Suppressor macrophage treated with lipopolysaccharide for 1 hour (primary cell): ENCODE measurements around the gene OPCML.

Experiments
- DNase-seq, 3 donors: peaks; one replicate each; pipeline ENCODE4 v3.0.0-alpha.2; 2020 to 2022

Gene OPCML

GRCh38 chr11:132822276-132822675 lies 710.0 kb downstream of the OPCML start:
- DNase-seq = no peak

GRCh38 chr11:132821499-132821898 lies 710.8 kb downstream of the OPCML start:
- no peak for DNase-seq

- DNase-seq = no peak
These were observed 711.3 kb downstream of the OPCML start for GRCh38 chr11:132821014-132821413.

- no peak for DNase-seq
These were observed 713.4 kb downstream of the OPCML start for GRCh38 chr11:132818951-132819350.

GRCh38 chr11:132817387-132817786 lies 714.9 kb downstream of the OPCML start:
- no peak for DNase-seq

- DNase-seq = no peak
These were observed 717.9 kb downstream of the OPCML start for GRCh38 chr11:132814410-132814809.

- DNase-seq = no peak
These were observed 720.7 kb downstream of the OPCML start for GRCh38 chr11:132811649-132812048.

GRCh38 chr11:132809070-132809469 lies 723.2 kb downstream of the OPCML start:
- DNase-seq = no peak

GRCh38 chr11:132804258-132804657 lies 728.0 kb downstream of the OPCML start:
- DNase-seq = no peak

GRCh38 chr11:132803436-132803835 lies 728.9 kb downstream of the OPCML start:
- DNase-seq = no peak

- DNase-seq = no peak
These were observed 729.4 kb downstream of the OPCML start for GRCh38 chr11:132802947-132803346.

GRCh38 chr11:132793831-132794230 lies 738.5 kb downstream of the OPCML start:
- DNase-seq = no peak

GRCh38 chr11:132792341-132793140 lies 739.8 kb downstream of the OPCML start:
- no peak for DNase-seq

GRCh38 chr11:132790971-132791370 lies 741.3 kb downstream of the OPCML start:
- no peak for DNase-seq

GRCh38 chr11:132790466-132790865 lies 741.8 kb downstream of the OPCML start:
- DNase-seq = no peak

GRCh38 chr11:132788816-132789325 lies 743.4 kb downstream of the OPCML start:
- no peak for DNase-seq

- DNase-seq = no peak
These were observed 746.4 kb downstream of the OPCML start for GRCh38 chr11:132785878-132786277.

GRCh38 chr11:132784441-132784840 lies 747.9 kb downstream of the OPCML start:
- no peak for DNase-seq

GRCh38 chr11:132782102-132782501 lies 750.2 kb downstream of the OPCML start:
- no peak for DNase-seq

- no peak for DNase-seq
These were observed 752.3 kb downstream of the OPCML start for GRCh38 chr11:132780046-132780445.

GRCh38 chr11:132779497-132779896 lies 752.8 kb downstream of the OPCML start:
- DNase-seq = no peak

GRCh38 chr11:132777067-132777975 lies 755.0 kb downstream of the OPCML start:
- DNase-seq = no peak

- DNase-seq = no peak
These were observed 758.5 kb downstream of the OPCML start for GRCh38 chr11:132773751-132774150.
